ENCODE measurements around the gene DAPK1.

DNA sequence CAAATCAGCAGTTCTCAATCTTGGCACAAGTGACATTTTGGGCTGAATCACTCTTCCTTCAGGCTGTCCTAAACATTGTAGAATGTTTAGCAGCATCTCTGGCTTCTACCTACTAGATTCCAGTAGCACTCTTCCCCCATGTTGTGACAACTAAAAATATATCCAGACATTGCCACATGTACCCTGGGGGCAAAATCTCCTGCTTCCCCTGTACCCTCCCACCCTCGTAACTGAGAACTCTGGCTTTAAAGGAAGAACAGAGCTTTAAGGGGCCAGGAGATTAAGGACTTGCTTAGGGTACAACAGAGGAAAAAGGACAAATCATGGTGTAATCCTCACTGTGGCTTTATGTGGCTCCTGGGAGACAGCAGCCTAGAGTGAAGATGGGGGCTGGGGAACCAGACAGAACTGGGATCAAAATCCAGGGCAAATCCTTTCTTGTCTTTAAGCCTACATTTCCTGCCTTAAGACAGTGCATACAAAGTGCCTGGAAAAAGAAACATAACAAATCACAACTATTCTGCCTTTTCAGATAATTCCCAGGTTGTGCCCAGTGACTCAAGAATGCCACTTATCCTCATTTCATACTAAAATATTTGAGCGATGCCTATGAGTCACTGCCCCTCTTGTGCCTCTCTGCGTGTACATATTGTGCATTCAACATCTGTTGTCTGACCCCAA is 109.3 kb downstream of the DAPK1 start:
- TF ChIP-seq, protein P1, sequence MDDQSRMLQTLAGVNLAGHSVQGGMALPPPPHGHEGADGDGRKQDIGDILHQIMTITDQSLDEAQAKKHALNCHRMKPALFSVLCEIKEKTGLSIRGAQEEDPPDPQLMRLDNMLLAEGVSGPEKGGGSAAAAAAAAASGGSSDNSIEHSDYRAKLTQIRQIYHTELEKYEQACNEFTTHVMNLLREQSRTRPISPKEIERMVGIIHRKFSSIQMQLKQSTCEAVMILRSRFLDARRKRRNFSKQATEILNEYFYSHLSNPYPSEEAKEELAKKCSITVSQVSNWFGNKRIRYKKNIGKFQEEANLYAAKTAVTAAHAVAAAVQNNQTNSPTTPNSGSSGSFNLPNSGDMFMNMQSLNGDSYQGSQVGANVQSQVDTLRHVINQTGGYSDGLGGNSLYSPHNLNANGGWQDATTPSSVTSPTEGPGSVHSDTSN (IDR thresholded peaks at IDR 0.05) = no peak
- TF ChIP-seq MAZ (IDR thresholded peaks at IDR 0.05; ENCODE audit: borderline replicate concordance, low read depth, low read length) (no peak), EHMT2 (IDR thresholded peaks at IDR 0.05; ENCODE audit: low read depth) (no peak), JUN (IDR thresholded peaks at IDR 0.05) (no peak), BHLHE40 (IDR thresholded peaks at IDR 0.05; ENCODE audit: low read depth, low read length) (no peak), POLR2A (IDR thresholded peaks at IDR 0.05; ENCODE audit: low read length) (no peak), TP53 (CRISPR knock-in tag; IDR thresholded peaks at IDR 0.05) (no peak)
- TF ChIP-seq, protein P2, sequence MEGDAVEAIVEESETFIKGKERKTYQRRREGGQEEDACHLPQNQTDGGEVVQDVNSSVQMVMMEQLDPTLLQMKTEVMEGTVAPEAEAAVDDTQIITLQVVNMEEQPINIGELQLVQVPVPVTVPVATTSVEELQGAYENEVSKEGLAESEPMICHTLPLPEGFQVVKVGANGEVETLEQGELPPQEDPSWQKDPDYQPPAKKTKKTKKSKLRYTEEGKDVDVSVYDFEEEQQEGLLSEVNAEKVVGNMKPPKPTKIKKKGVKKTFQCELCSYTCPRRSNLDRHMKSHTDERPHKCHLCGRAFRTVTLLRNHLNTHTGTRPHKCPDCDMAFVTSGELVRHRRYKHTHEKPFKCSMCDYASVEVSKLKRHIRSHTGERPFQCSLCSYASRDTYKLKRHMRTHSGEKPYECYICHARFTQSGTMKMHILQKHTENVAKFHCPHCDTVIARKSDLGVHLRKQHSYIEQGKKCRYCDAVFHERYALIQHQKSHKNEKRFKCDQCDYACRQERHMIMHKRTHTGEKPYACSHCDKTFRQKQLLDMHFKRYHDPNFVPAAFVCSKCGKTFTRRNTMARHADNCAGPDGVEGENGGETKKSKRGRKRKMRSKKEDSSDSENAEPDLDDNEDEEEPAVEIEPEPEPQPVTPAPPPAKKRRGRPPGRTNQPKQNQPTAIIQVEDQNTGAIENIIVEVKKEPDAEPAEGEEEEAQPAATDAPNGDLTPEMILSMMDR (IDR thresholded peaks at IDR 0.05) = no peak
- TF ChIP-seq, protein P3, sequence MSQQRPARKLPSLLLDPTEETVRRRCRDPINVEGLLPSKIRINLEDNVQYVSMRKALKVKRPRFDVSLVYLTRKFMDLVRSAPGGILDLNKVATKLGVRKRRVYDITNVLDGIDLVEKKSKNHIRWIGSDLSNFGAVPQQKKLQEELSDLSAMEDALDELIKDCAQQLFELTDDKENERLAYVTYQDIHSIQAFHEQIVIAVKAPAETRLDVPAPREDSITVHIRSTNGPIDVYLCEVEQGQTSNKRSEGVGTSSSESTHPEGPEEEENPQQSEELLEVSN (IDR thresholded peaks at IDR 0.05; ENCODE audit: borderline replicate concordance, low read depth) = no peak

All from A549 (cell line).